Left colon (tissue), 2 donors: ENCODE results near the gene PLCL2. TPM values are rescaled to one million over a fixed set of nuclear protein-coding genes. Genes with fewer than 3 reads are reported as not detected.
"Not testable (repeated sequence)": the region's sequence is repeated elsewhere in the genome, so short reads cannot be mapped to it uniquely, and the experiment has no call there.

Source experiments
- ATAC-seq: fragments of 200-7000 bp; cut with Tn5 transposase; one replicate; pipeline ENCODE4 v1.9.1; 2020; ENCODE audit warnings: mild to moderate bottlenecking, moderate library complexity
- DNase-seq, 2 donors: peaks; one replicate each; pipeline ENCODE4 v3.0.0-alpha.2; 2020
- intact Hi-C, 2 donors: fragments of 100-400 bp; cut with DNase I in 1 of 2; cut with micrococcal nuclease in 1 of 2; formaldehyde crosslinking; loops; one replicate each; pipeline versions ENCODE4 v1.11.2 to v1.14.0; 2022; cut with DNase I, micrococcal nuclease
- total RNA-seq, 2 donors: library from RNA; stranded (reverse); fragmentation: NEBNext Ultra II Directional; extraction: Animal tissue kit (Norgen Biotek cat#: 25700); gene quantifications; one replicate each; pipeline ENCODE4 v1.2.1, GENCODE V29; 2021
- donor health status: DM: no; HTN: no; CAD: no.
- donor health status: DM: yes; HTN: yes; CAD: no.

PLCL2 gene
- total RNA-seq, 2 donors from 2014 or later, result 15.3 to 28.7 TPM

DNA sequence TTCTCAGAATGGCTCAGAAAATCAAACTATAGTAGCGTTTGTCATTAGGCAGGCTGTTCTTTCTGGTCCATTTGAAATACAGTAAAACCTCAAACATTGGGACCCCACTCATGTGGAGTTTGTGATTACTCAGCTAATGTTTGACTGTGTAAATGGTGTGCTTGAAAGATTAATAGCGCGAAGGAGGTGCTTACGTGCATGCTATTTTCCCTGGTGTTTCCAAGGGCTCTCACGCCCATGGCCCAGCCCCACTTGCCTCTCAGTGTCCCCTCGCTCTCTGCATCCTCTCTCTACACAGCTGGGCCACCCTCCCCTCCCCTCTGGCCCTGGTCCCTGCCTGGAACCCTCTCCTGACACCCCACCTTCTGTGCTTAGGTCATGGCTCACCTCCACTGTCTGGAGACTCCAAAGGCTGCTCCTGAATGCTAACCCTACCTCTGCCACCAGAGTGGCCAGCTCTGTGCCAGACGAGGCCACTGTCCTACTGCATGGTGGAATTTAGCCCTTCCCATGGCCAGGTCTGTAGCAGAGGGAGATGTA is 194.2 kb downstream of the PLCL2 start:
- ATAC-seq, result no peak
- intact Hi-C loops, result no loop called here
- DNase-seq, result no peak

DNA sequence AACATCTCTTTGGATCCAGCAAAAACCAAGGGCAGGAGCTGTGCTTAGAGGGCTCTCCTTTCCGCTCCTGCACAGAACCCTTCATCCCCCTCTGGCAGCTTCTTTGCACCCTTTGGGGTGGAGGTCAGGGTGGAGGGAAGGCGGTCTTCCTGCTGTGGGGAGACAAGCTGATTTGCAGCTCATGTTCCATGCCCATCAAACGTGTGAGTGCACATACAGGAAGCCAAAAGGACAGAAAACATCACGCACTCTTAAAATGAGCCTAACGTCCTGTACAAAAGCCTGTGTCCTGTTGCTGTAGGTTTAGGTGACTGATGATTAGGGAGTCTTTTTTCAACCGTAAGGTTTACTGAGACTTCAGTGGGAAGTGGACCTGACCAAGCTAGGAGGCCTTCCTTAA is 195.2 kb downstream of the PLCL2 start:
- no peak for DNase-seq

DNA sequence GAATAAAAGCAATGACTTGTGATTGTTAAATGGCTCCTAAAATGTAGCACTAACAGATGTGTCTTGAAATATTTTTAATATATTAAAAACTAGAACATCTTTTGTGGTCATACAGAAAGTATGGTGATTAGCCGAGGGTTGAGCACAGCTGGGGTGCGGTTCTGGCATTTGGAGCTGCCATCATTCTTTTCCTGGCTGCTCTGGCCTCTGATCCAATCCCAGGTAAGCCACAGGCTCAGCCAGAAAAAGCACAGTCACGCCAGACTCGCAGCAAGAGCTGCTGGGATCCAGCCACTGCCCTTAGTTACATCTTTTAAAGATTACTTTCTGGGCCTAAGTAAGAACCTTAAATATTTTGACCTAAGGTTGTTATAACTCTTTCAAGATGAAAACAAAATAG is 196.8 kb downstream of the PLCL2 start:
- intact Hi-C loops, result no loop called here
- ATAC-seq (no peak), DNase-seq (no peak)

More for the DNA sequence above, 195.2 kb downstream of the PLCL2 start:
- intact Hi-C loops, result no loop called here
- ATAC-seq, result no peak

DNA sequence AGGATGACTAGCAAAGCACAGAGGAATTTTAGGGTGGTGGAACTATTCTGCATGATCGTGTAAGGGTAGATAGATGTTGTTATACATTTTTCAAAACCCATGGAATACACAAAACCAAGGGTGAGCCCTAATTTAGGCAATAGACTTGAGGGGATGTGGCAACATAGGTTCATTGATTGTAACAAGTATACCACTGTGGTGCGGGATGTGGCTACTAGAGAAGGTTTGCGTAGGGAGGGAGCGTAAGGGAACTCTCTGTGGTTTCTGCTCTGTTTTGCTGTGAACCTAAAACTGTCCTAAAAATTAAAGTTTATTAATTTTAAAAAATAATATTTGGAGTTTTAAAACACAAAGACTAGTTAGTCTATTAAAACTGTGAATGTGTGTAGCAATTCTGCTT is 202.8 kb downstream of the PLCL2 start:
- intact Hi-C loops, result no loop called here
- ATAC-seq, result no peak

DNA sequence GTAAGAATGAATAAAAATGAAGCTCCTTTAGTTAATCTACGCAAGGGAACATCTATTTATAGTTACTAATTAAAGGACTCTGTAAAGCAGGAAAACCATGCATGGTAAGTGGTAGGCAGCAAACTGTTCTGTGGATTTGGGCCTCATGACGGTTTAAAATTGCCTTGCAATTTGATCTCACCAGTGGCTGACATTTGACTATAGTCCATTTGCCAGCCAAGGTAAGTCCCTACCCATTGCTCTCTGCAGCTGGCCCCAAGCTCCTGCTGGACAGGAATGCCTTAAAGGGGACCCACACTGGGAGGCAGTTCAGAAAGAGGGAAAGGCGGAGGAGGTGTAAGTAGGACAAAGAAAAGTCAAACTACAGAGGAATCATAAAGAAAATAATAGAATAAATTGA is 203.3 kb downstream of the PLCL2 start:
- DNase-seq (no peak), ATAC-seq (no peak)
- intact Hi-C loops, result no loop called here

More for the DNA sequence above, 202.8 kb downstream of the PLCL2 start:
- DNase-seq, result no peak

DNA sequence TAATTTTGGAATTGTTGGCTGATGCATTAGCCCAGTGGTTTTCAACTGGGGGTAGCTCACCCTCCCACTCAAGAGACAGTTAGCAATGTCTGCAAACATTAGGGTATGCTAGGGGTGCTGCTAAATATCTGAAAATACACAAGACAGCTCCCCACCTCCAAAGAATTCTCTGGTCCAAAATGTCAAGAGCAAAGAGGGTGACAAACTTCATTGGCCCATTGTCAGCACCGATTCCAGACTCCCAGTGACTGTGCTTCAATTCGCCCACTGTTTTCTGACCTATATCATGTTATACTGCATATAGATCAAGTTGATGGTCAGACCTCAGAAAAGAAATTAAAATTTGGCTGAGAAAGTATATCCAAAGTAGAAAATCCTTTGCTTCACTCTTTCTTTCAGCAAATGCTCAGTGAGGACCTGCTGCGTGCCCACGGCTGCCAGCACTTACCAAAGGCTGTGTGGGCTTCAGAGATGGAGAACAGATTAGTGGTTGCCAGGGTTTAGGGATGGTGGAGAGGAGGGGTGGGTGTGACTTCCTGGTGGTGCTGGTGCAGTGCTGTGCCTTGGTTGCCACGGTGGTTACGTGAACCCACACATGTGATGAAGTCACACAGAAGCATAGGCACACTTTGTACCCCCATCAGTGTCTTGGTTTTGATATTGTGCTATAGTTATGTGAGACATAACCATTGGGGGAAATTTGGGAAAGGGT is 204.0 kb downstream of the PLCL2 start:
- DNase-seq, result no peak
- no peak for ATAC-seq
- intact Hi-C loops, result no loop called here

DNA sequence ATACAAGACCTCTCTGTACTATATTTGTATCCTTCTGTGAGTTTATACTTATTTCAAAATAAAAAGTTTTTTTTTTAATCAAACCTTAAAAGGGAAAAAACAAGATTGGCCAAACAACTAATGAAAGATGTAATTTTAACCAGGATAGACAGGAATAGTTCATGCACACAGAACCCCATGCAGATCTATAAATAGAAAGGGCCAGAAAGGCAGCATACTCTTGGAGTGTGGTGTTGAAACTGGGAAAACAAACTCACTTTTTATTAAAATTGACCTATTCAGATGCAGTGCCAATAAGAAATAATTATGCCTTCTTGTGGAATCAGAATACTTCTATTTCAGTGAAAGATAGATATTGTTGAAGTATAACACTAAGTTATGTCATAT is 204.6 kb downstream of the PLCL2 start:
- DNase-seq (no peak), ATAC-seq (no peak)
- intact Hi-C loops, result no loop called here

DNA sequence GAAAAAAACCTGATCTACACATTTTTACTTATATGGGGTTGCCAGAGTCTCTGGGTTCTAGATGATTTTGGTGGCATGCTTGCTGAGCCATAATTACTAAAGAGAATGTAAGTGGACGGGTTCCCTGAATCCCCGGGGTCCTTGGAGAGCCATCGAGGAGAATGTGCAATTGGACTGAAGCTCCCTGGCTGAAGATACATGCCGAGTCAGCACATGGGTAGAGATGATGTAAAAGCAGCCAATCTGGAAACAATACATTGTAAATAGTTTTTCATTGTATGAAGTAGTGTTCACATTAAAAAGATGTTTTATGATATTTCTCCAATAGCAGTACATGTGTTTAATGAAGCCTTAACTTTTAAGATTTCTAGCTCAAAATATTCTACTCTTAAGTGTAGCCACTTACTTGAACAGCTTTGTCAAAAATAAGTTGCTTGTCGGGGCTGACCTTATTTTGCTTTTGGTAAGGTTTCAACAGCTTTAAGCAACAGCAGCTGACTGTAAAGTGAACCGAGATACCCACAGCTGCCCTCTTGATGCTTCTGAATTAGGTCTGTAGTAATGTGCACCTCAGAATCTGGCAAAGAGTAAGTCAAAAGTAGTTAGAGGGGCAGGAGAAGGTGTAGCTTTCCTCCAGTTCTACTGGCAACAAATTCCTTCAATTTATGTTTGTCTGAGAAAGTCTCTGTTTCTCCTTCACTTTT is 205.7 kb downstream of the PLCL2 start:
- intact Hi-C loops, result no loop called here
- ATAC-seq (no peak), DNase-seq (no peak)

DNA sequence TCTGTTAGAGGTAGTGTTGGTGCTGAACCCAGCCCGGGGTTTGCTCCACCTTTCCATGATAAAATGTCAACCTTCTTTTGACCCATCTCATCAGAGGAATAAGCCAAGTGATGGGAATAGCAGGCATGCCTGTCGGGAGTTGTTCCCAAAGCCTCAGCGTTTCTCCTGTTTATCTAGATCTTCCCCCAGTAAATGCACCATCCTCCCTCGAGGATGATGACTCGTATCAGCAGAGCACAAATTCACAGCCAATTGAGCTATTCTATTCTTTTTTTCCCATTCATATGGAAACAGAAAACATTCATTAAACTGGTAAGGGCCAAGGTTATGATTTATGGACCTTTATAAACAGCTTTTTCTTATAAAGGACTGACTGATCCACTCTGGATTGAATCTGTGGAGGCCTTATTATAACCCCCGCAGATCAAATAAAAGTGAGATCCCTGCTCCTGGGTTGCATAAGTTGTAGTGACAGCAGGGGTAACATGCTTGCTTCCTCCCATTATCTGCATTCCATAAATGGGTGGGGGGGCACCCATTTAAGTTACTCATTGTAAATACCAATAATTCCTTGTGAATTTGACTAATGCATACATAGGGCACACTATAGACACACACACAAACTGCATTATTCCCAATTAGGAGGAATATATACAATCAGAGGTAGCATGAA is 207.3 kb downstream of the PLCL2 start:
- intact Hi-C loops, result no loop called here
- ATAC-seq (no peak), DNase-seq (no peak)

DNA sequence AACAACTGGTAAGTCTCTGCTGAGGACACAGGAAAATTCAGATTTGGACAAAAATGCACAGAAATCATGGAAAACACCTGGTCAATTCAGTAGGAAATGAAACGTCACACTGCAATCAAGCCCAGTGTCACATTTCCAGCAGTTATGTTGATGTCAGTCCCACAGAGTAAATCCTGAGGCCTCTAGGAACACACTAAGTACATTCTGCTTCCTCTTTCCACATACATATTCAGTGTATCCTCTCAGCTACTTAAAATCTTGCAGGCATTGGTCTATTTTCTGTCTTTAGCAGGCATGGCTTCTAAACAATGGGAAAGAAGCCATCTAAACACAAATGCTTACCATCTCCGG is 207.8 kb downstream of the PLCL2 start:
- ATAC-seq (no peak), DNase-seq (no peak)
- intact Hi-C loops, result no loop called here

DNA sequence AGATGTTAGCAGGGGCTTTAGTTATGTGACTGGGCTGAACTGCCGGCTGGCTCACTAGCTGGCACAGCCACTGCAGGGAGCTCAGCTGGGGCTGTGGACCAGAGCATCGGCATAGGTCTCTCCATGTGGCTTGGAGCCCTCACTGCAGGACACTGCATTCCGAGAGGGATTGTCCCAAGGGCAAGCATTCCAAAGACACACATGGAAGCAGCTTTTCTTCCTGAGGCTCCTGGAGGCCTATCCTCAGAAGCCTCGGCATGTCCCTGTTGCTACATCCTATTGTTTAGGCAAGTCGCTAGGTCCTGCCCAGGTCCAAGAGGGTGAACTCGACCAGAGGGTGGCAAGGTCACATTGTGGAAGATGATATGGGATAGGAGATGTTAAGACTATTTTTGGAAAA is 209.8 kb downstream of the PLCL2 start:
- ATAC-seq (no peak), DNase-seq (no peak)
- intact Hi-C loops, result no loop called here

DNA sequence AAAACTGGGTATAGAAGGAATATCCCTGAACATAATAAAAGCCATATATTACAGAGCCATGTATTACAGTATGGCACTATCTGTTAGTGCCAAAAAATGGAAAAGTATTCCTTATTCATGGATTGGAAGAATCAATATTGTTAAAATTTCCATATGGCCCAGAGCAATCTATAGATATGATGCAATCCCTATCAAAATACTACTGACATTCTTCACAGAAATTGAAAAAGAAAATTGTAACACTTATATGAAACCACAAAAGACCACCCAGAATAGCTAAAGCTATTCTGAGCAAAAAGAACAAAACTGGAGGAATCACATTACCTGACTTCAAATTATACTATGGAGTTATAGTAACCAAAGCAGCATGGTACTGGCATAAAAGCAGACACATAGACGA is 218.8 kb downstream of the PLCL2 start:
- intact Hi-C loops, result no loop called here
- DNase-seq (no peak), ATAC-seq (no peak)

DNA sequence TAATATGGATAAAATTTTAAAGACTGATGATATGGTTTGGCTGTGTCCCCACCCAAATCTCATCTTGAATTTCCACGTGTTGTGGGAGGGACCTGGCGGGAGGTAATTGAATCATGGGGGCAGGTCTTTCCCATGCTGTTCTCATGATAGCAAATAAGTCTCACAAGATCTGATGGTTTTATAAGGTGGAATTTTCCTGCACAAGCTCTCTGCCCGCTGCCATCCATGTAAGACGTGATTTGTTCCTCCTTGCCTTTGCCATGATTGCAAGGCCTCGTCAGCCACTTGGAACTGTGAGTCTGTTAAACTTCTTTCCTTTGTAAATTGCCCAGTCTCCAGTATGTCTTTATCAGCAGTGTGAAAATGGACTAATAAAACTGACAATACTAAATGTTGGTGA is 222.0 kb downstream of the PLCL2 start:
- ATAC-seq, intact Hi-C loops, DNase-seq: not testable (repeated sequence)

DNA sequence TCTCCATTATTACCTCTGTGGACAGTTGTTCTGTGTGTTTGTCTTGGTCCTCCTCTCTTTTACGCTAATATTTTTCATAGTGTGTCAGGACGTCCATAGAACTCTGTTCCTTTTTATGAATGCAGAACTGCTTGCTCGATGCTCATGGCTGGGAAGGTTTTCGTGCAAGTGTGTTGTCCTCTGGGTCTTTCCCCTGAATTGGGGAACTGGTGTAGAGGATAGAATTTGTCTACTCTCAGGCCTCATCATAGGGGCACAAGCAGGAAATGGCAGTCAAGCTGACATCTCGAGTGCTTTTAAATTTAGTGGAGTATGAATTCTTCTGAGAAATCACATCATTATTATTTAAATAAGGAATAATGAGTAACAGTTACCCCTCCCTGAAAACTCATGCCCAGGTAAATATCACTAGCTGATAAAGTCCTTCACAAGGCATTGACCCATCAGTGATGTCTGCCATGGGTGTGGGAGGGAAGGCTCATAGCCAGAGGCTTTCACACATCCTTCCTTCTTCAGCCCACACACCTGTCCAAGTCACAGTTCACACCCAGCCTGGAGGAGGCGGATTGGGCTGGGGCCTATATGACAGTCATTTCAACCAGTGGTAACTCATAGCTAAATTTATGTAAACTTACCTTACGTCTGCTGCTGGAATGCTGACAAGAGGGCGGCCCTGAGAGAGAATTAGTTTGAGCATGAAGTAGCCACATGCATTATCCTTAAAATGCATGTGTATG is 226.1 kb downstream of the PLCL2 start:
- no peak for DNase-seq
- no peak for ATAC-seq
- intact Hi-C loops, result no loop called here

DNA sequence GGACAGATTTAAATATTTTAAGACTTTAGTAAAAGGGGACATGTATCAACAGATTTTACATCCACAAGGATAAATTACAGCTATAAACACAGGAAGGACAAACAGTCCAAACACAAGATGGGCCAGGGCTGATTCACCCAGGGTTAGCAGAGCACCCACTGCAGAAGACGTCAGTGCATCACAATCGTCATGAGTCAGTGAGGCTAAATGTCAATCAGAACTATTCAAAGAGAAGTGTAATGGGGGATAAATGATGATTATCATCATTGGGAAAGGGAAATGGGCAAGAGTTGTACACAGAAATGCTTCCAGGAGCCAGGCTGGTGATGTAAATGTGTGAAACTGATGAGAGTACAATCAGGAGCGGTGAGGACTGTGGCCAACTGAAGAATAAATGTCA is 226.8 kb downstream of the PLCL2 start:
- intact Hi-C loops, result no loop called here
- no peak for ATAC-seq
- no peak for DNase-seq

DNA sequence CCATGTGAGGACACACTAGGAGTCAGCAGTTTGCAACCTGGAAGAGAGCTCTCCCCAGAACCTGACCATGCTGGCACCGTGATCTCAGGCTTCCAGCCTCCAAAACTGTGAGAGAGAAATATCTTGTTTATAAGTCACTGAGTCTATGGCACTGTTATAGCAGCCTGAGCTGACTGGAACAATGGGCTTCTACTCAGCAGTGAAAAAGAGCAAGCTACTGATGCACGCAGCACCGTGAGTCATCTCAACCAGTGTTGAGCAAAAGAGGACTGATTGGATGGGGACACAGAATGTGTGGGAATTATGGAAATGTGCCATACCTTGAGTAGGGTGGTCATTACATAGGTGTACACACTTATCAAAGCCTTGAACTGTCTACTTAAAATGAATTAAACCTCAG is 230.4 kb downstream of the PLCL2 start:
- intact Hi-C loops, result no loop called here
- ATAC-seq (no peak), DNase-seq (no peak)

DNA sequence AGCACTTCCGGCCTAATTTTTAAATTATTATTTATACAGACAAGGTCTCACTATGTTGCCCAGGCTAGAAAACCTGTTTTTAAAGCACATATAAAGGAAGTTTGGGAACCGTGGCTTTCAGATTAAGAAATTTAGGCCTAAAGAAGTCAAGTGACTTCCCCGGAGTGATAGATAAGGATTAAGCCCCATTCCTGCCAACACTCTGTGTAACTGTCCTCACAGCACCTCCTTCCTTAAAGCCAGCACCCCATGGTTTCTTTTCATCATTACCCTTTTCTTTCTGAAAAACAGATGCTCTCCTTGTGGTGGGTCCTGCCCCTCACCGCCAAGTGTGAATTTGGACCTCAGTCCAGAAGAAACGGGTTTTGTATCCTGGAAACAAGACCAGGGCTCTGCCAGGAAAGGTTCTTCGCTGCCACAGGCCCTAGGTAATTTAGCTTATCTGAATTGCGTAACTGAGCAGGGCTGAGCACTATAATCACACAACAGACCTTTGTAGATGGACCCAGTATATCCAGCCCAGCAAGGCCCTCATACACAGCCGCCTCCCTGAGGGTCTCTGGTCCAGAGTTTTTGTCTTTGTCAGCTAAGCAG is 231.3 kb downstream of the PLCL2 start:
- DNase-seq (no peak), ATAC-seq (no peak)

DNA sequence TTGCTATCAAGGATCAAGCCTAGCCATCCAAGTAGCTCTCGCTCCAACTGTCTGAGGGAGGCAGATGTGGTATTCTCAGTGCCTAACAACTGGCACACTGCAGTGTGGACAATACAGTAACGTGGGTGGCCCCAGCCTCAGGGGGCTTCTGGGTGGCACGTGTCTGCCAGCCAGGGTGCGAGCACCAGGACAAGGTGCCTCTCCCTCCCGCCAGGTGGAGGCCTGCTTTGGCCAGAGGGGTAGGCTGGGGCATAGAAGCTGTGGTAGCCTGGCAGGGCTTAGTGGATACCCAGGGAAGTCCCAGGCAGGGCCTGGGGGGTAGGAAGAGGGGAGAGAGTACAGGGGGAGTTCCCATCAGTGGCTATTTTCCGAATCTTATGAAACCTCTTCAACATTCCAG is 234.0 kb downstream of the PLCL2 start:
- ATAC-seq (no peak), DNase-seq (no peak)
- intact Hi-C loops, result no loop called here

More for the DNA sequence above, 231.3 kb downstream of the PLCL2 start:
- intact Hi-C loops, result no loop called here
